ENCODE data around the gene DNER.
A peak's percentile ranks its signal among the peaks of the same experiment; 100 is the strongest.
"Not testable (repeated sequence)": the region's sequence is repeated elsewhere in the genome, so short reads cannot be mapped to it uniquely, and the experiment has no call there.

Gene DNER

GRCh38 chr2:229616433-229616832 is 97.9 kb downstream of the DNER start:
- DNase-seq: no peak

GRCh38 chr2:229614021-229614420 is 100.3 kb downstream of the DNER start:
- DNase-seq: not testable (repeated sequence)

GRCh38 chr2:229612384-229612971 is 101.9 kb downstream of the DNER start:
- DNase-seq: no peak

GRCh38 chr2:229611360-229611759 is 103.0 kb downstream of the DNER start:
- DNase-seq: no peak

DNA sequence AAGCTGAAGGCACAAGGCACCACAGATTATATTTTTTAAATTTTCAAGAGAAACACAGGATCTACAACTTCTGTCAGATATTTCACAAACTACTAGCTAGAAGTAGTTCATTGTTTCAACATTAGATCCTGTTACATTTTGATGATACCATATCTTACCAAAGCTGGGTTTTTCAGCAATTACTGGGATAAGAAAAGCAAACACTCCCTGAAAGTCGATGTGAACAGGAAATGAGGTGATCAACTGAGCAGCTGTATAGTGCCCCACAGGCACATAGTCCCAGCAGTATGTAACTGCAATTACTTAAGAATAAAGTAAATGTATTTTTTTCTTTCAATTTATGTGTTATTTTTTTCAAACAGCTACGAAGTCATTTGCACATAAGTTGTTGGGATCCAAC is 103.5 kb downstream of the DNER start:
- no peak for DNase-seq

DNA sequence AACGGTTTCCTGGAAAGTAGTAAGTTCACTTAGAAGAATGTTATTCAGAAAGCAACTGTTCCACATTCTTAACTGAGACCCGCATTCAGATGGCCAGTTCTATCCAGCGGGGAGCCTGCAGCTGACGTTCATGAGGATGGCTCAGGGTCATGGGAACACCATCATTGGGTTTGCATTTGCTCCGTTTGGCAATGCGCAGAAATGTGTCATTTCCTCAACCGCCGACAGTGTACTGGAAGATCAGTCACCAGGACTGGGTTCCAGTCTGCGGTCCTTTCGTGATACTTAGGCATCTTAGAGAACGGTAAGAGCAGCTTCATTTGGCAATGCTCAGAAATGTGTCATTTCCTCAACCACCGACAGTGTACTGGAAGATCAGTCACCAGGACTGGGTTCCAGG is 104.0 kb downstream of the DNER start:
- no peak for DNase-seq

DNA sequence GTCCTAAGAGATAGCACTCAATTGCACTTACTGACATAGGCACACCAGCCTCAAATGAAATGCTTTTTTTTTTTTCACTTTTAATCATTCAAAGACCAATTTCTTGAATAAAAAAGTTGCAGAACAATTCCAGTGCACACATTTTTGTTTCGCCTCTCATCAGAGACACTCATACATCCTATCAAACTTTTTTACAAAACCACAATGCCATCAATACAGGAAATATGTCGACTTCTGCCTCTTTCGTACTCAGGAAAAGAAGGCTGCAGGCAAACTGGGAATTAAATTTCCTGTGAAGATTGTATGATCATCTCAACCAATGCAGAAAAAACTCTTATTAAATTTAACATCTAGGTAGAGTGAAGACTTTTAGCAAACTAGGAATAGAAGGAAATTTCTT is 112.4 kb downstream of the DNER start:
- no peak for DNase-seq

DNA sequence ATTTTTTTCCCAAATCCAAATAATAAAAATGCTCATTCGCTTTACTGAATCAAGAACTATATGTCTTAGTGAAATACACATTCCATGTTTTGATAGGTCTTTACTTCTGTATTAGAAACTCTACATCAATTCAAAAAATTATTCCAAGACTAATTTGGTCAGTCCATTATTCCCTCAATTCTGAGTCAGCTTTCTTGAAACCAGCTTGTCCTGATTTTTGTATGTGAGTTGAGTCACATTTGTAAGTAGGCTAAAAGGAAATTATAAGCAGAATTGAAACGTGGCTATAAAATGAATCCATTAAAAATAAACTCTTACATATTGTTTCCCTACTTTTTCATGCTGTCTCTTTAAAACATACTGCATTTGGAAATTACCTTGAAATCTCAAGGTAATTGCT is 113.0 kb downstream of the DNER start:
- no peak for DNase-seq

DNA sequence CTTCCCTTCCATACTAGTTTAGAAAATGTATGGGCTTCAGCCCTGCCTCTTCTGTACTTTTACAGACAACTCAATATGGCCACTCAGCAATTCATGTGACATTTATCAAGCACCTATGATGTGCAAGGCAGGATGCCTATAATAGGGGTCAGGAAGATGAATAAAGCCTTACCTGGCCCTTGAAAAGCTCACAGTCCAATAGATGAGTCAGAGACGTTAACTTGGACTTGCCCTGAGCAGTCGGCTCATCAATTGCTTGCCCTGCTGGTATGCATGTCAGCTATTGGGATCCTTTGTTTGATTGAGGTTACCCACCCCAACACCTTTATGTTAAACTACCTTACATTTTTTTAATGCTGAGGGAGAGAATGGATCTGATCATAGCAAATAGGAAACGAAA is 116.1 kb downstream of the DNER start:
- no peak for DNase-seq

DNA sequence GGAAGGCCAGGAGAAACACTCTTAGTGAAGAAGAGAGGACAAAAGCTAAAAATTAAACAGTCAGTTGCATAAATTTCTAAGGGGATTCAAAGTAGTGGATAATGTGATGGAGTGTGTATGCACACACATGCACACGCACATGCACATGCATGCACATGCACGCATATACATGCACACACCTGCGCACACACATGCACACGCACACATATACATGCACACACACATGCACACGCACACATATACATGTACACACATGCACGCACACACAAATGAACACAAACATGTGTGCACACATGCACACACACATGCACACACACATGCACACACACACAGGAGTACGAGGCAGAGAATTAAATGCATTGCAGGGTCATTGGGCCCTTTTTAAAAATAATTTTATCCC is 117.6 kb downstream of the DNER start:
- DNase-seq: no peak

GRCh38 chr2:229591611-229592010 is 122.7 kb downstream of the DNER start:
- no peak for DNase-seq

DNA sequence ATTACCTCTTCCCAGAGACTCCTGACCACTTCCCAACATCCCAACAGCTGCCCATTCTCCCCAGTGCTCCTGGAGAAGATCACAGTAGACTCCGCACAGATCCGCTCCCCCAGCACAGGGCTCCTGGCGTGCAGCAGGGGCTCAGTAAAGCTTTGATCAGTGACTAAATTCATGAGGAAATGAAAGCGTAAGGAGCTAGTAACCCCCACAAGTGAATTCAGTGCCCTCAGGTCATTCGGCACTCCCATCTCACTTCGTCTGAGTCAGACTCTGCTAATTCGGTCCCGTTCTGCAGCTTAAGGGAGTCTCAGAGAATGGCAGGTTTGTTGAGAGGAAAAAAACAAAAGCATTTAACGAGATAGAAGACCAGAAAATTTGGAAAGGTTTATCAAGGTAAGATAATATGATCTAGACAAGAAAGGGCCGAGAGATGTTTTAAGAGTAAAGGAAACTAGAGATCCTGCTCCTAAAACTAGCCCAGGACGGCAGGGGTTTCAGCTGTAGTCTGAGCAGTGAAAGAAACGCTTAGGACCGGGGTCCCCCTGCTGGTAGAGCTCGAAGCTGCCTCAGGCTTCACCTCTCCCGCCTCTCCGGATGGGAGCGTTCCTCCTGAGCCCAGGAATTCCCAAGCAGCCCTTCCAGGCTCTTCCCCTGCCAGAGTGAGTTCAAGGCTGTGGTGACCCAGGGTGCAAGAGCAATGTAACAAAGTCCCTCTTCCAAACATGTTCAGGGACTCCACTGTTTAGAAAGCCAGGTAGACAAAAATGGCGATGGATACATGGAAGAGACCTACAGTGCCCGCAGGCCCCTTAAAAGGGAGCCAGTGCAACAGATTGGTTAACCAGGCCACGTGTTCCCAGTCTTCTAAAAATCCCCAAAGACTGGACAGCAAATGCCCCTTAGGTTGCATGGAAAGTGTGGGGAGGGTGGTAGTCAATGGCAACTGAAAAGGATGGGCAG is 127.3 kb downstream of the DNER start:
- DNase-seq: peak; percentile 22

DNA sequence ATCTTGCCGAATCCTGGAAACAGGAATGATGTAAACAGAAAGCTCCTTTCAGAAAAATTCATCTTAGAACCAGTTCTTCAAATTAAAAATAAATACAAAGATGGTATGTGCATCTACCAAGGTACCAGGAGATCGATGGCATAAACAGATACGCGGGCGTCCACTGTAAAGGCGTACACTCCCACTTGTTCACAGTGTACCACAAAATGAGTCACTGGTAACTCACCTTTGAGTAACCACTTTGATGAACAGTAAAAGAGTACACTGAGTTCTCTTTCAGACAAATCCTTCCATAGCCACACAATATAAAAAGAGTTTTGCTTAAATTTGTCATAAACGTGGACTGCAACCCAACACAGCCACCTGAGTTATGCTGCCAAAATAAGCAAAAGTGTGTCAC is 128.3 kb downstream of the DNER start:
- no peak for DNase-seq

DNA sequence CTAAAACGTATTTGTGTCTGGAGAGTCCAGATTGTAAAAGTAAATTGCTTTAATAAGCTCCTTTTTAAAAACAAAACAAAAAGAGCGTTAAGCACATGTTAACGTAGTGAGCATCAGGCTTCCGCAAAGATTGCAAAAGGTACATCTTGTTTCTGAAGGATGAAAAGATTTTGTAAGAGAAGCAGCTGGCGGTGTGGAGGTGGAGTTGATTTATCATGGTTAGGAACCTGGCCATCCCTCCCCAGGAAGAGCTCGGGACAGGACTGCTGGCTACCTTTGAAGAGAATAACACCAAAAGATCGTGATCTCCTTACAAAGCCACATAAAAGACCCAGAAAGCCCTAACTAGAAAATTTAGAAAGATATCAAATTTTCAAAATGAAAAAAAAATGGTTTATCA is 132.2 kb downstream of the DNER start:
- DNase-seq: no peak

DNA sequence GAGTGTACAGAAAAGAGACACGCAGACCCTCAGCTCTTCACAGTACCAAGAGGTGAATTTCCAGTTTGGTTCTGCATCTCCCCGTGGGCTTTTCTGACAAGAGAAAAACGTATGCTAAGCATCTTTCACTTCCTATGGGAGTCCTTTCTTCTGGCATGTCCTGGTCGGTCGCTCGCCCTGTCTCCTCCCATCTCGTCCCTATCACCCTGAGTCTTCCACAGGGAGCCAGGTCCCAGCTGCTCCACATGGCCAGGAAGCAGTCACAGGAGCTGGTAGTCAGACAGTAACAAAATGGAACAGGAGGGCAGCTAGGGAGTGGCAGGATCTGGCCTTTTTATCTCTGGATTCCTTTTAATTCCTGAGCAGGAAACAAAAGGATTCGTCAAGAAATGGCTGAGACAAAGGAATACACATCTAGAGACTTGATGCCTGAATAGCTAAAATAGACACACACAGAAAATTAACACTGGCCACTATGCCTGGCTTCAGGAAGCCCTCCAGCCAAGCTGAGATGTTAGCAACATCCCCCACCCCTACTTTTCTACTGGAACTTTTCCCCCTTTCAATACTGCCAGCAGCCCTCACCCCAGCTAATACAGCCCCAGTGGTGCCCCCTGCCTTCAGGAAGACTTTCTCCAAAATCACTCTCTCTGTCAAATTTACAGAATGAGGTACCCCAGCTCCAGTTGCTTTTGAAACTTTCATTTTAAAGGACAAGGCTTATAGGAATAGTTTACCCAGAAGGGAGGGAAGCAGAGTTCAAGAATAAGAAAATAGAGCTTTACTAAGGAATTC is 136.1 kb downstream of the DNER start:
- DNase-seq: no peak

DNA sequence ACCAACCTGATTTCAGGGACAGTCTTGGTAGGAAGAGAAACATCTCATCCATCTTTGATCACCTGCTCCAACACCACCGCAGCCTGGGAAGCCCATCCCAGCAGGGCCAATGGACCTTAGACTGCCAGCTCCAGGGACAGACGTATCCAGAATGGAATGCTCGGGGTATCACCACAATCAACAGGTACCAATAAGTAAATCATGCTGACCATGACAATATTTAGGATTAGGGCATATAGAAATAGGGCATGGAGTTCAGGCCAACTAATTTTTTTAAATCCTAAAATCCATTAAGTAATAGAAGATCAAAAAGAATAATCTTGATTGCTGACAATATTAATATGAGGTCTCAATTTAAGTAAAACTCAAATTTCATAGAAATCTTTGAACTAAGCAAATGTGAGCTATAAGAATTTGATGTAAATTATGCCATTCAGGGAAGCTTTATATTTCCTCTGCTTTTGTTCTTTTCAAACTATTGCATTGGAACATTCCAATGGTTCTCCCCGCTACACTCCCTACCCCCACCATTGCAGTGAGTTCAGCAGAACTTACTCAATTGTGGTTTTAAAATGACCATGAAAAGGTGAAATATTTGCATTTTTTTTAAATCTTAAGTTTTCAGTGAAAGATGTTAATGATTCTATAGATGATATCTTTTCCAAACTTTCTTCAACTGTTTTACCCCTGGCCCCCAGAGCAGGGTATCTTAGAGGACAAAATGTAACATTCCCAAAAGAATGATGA is 138.6 kb downstream of the DNER start:
- no peak for DNase-seq

DNA sequence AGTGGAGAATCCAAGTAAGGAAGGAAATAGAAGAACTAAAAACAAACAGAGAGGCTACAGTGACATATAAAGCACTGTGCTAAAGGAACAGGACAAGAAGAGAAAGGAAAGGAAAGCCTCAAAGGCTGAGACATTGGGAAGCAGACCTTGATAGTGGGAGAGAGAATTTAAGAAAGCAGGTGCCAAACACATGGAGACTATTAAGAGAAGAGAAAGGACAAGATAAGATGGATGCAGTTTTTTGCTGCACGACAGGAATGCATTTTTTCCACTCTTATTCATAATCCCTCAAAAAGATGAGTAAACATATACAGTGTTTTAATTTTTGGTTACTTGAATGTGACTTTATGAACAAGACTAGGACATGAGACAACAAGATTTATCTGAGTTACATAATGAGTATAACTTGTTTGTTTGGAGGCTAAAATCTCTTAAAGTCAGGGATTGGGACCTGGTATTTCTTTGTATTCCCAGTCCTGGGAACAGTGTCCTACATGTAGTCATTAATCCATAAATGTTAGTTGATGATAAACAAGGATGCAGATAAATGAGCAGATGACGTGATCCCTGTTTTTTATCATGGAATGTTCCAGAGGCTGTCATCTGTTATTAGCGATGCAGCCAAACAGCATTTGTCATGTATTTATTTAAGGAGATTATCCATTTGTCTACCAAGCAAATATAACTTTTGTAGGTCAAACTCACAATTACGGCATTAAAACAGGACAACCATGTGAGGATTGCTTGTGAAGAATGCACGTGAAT is 141.7 kb downstream of the DNER start:
- no peak for DNase-seq

GRCh38 chr2:229571243-229571642 is 143.1 kb downstream of the DNER start:
- DNase-seq: no peak

- no peak for DNase-seq
Observed at GRCh38 chr2:229566370-229566769, 148.0 kb downstream of the DNER start.

GRCh38 chr2:229564300-229564907 is 150.0 kb downstream of the DNER start:
- DNase-seq: no peak

DNA sequence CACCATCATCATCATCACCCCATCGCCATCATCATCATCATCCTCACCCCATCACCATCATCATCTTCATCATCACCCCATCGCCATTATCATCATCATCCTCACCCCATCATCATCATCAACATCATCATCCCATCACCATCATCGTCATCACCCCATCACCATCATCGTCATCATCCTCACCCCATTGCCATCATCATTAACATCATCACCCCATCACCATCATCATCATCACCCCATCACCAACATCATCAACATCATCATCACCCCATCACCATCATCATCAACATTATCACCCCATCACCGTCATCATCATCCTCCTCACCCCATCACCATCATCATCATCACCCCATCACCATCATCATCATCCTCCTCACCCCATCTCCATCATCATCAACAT is 151.0 kb downstream of the DNER start:
- DNase-seq: no peak
